Neuronal stem cell (in vitro differentiated cells): ENCODE data around the gene NPR3.

Experiments used
- DNase-seq: peaks from one replicate; pipeline ENCODE4 v3.0.0-alpha.2; 2013; ENCODE audit warnings: low spot score
- H2AFZ ChIP-seq: one replicate; pipeline ENCODE4 v1.6.1; 2013; ENCODE audit warnings: mild to moderate bottlenecking, low read length, inconsistent platforms
- H2AK5ac ChIP-seq: 2 replicates; pipeline ENCODE4 v1.6.1; 2013; ENCODE audit warnings: low read depth, mild to moderate bottlenecking, inconsistent platforms, low read length, moderate library complexity, mixed read lengths
- H2BK120ac ChIP-seq: 2 replicates; pipeline ENCODE4 v1.6.1; 2013; ENCODE audit warnings: low read depth, mild to moderate bottlenecking, inconsistent platforms, low read length, moderate library complexity, mixed read lengths
- H2BK12ac ChIP-seq: one replicate; pipeline ENCODE4 v1.6.1; 2013; ENCODE audit warnings: low read length, inconsistent platforms
- H2BK15ac ChIP-seq: 2 replicates; pipeline ENCODE4 v1.6.1; 2013; ENCODE audit warnings: mild to moderate bottlenecking, low read length, inconsistent platforms, mixed read lengths
- H2BK5ac ChIP-seq: one replicate; pipeline ENCODE4 v1.6.1; 2013; ENCODE audit warnings: inconsistent platforms, mild to moderate bottlenecking, low read length, moderate library complexity
- H3K14ac ChIP-seq: one replicate; pipeline ENCODE4 v1.6.1; 2013; ENCODE audit warnings: low read length, inconsistent platforms
- H3K18ac ChIP-seq: 2 replicates; pipeline ENCODE4 v1.6.1; 2013; ENCODE audit warnings: low read length, inconsistent platforms
- H3K23ac ChIP-seq: 2 replicates; pipeline ENCODE4 v1.6.1; 2013; ENCODE audit warnings: low read depth, mild to moderate bottlenecking, mixed read lengths, low read length, inconsistent platforms; ENCODE audit not compliant: poor library complexity
- H3K27ac ChIP-seq: replicated peaks from 3 replicates; pipeline ENCODE4 v1.5.1; 2013; ENCODE audit warnings: low read length, inconsistent platforms
- H3K27me3 ChIP-seq, 3 experiments: 2 replicates each; pipeline ENCODE4 v1.6.1; 2013; ENCODE audit warnings: low read length in 3 of 3, mild to moderate bottlenecking in 2 of 3, inconsistent platforms in 1 of 3, low read depth in 1 of 3, mixed read lengths in 1 of 3, moderate library complexity in 1 of 3; ENCODE audit not compliant: control insufficient read depth in 3 of 3, insufficient read depth in 3 of 3
- H3K36me3 ChIP-seq, 2 donors: replicated peaks in 1 of 2; 2 replicates each; pipeline ENCODE4 v1.6.1; 2013; ENCODE audit warnings: low read length in 2 of 2; ENCODE audit not compliant: control insufficient read depth in 2 of 2, insufficient read depth in 2 of 2
- H3K4ac ChIP-seq: 2 replicates; pipeline ENCODE4 v1.6.1; 2013; ENCODE audit warnings: inconsistent platforms, mild to moderate bottlenecking, low read length, moderate library complexity
- H3K4me1 ChIP-seq, 2 donors: 1 replicate in 1 of 2; 2 replicates in 1 of 2; pipeline ENCODE4 v1.6.1; 2013; ENCODE audit warnings: low read length in 2 of 2, low read depth in 1 of 2; ENCODE audit not compliant: control insufficient read depth in 2 of 2, insufficient read depth in 1 of 2
- H3K4me2 ChIP-seq: one replicate; pipeline ENCODE4 v1.6.1; 2013; ENCODE audit warnings: mild to moderate bottlenecking, low read length, inconsistent platforms; ENCODE audit not compliant: insufficient read depth, poor library complexity, severe bottlenecking
- H3K4me3 ChIP-seq, 2 donors: 2 replicates each; pipeline ENCODE4 v1.5.1; 2013; ENCODE audit warnings: low read length in 2 of 2, mild to moderate bottlenecking in 2 of 2, inconsistent platforms in 1 of 2, moderate library complexity in 1 of 2
- H3K79me1 ChIP-seq: one replicate; pipeline ENCODE4 v1.6.1; 2013; ENCODE audit warnings: low read depth, mild to moderate bottlenecking, inconsistent platforms, low read length, moderate library complexity
- H3K9ac ChIP-seq: one replicate; pipeline ENCODE4 v1.6.1; 2013; ENCODE audit warnings: mild to moderate bottlenecking, low read depth, low read length, inconsistent platforms; ENCODE audit not compliant: poor library complexity
- H3K9me3 ChIP-seq, 2 donors: replicated peaks in 1 of 2; 2 replicates each; pipeline versions ENCODE3 to v1.6.1; 2013; ENCODE audit warnings: low read length in 2 of 2, mild to moderate bottlenecking in 2 of 2, inconsistent platforms in 1 of 2, low read depth in 1 of 2, mixed read lengths in 1 of 2, moderate library complexity in 1 of 2; ENCODE audit not compliant: control insufficient read depth in 2 of 2, insufficient read depth in 1 of 2
- H4K8ac ChIP-seq: one replicate; pipeline ENCODE4 v1.6.1; 2013; ENCODE audit warnings: low read depth, mild to moderate bottlenecking, inconsistent platforms, low read length, moderate library complexity
- H4K91ac ChIP-seq: one replicate; pipeline ENCODE4 v1.6.1; 2013; ENCODE audit warnings: low read length, low read depth, mild to moderate bottlenecking, inconsistent platforms; ENCODE audit not compliant: poor library complexity
- WGBS, 2 donors: extraction: QIAGEN DNeasy Blood & Tissue Kit; methylation state at CpG; one replicate each; pipeline ENCODE4 v1.1.7; 2013; ENCODE audit warnings: missing lambda C conversion rate in 2 of 2, mixed read lengths in 1 of 2; ENCODE audit not compliant: insufficient read length in 2 of 2, insufficient replicate concordance in 1 of 2; ENCODE audit errors: extremely low coverage in 2 of 2; 5-methylcytosine and 5-hydroxymethylcytosine counted together

NPR3 gene

GRCh38 chr5:32785611-32786254, 74.6 kb downstream of the NPR3 start:
- Histone ChIP-seq H3K4me3 (no peak overlapping the region), H3K27ac (no peak overlapping the region), H3K14ac (no peak overlapping the region), H3K18ac (no peak overlapping the region), H3K79me1 (no peaks in the 10 kb centered on the region), H2AK5ac (no peak overlapping the region), H2BK5ac (no peak overlapping the region), H3K9ac (no peak overlapping the region), H3K4ac (no peak overlapping the region), H2BK15ac (no peak overlapping the region), H3K4me2 (no peak overlapping the region), H3K4me1 (no peaks in the 10 kb centered on the region), H4K91ac (no peak overlapping the region), H2BK12ac (no peak overlapping the region), H4K8ac (no peak overlapping the region), H3K23ac (no peak overlapping the region), H3K36me3 (no peaks in the 10 kb centered on the region), H3K27me3 (no peaks in the 10 kb centered on the region), H3K9me3 (no peaks in the 10 kb centered on the region), H2AFZ (no peak overlapping the region), H2BK120ac (no peak overlapping the region)
- no peak for DNase-seq
- no CpG with 5 or more reads among the region's 3 CpGs for WGBS, 2 donors

GRCh38 chr5:32786311-32786710, 75.2 kb downstream of the NPR3 start:
- H3K27me3 ChIP-seq = no peaks in the 10 kb centered on the region
- no peak overlapping the region for H3K4me3 ChIP-seq
- no CpG with 5 or more reads among the region's 4 CpGs for WGBS, 2 donors
- H3K9ac ChIP-seq = no peak overlapping the region
- no peak overlapping the region for H2AK5ac ChIP-seq
- no peaks in the 10 kb centered on the region for H3K36me3 ChIP-seq
- no peak overlapping the region for H2BK15ac ChIP-seq
- no peak overlapping the region for H4K91ac ChIP-seq
- no peaks in the 10 kb centered on the region for H3K4me1 ChIP-seq
- no peak for DNase-seq
- H3K18ac ChIP-seq = no peak overlapping the region
- H3K4me2 ChIP-seq = no peak overlapping the region
- H3K79me1 ChIP-seq = no peaks in the 10 kb centered on the region
- H3K9me3 ChIP-seq = no peaks in the 10 kb centered on the region
- no peak overlapping the region for H3K23ac ChIP-seq
- H3K14ac ChIP-seq = no peak overlapping the region
- H3K27ac ChIP-seq = no peak overlapping the region
- no peak overlapping the region for H2BK12ac ChIP-seq
- H2BK120ac ChIP-seq = no peak overlapping the region
- H2AFZ ChIP-seq = no peak overlapping the region
- no peak overlapping the region for H2BK5ac ChIP-seq
- no peak overlapping the region for H4K8ac ChIP-seq
- H3K4ac ChIP-seq = no peak overlapping the region

GRCh38 chr5:32790411-32790951, 79.4 kb downstream of the NPR3 start:
- Histone ChIP-seq H2BK15ac (no peak overlapping the region), H2AFZ (no peak overlapping the region), H3K27ac (no peak overlapping the region), H2BK12ac (no peak overlapping the region), H4K8ac (no peak overlapping the region), H3K9me3 (peaks cover 0 to 2% of the 10 kb centered on the region in 2 donors), H2BK120ac (no peak overlapping the region), H3K9ac (no peak overlapping the region), H3K23ac (no peak overlapping the region), H2AK5ac (no peak overlapping the region), H3K4ac (no peak overlapping the region), H3K14ac (no peak overlapping the region), H2BK5ac (no peak overlapping the region), H3K79me1 (no peaks in the 10 kb centered on the region), H3K36me3 (no peaks in the 10 kb centered on the region), H3K4me3 (no peak overlapping the region), H3K27me3 (no peaks in the 10 kb centered on the region), H4K91ac (no peak overlapping the region), H3K4me1 (no peaks in the 10 kb centered on the region), H3K4me2 (no peak overlapping the region), H3K18ac (no peak overlapping the region)
- WGBS, 2 donors = no CpG with 5 or more reads among the region's 2 CpGs
- DNase-seq = no peak

- no peak overlapping the region for H4K8ac ChIP-seq
- H3K36me3 ChIP-seq = no peaks in the 10 kb centered on the region
- no peak overlapping the region for H3K4me2 ChIP-seq
- WGBS, 2 donors = no CpG with 5 or more reads among the region's 9 CpGs
- no peak overlapping the region for H3K23ac ChIP-seq
- no peak overlapping the region for H3K18ac ChIP-seq
- no peak overlapping the region for H4K91ac ChIP-seq
- H3K4me1 ChIP-seq = no peaks in the 10 kb centered on the region
- no peak overlapping the region for H3K14ac ChIP-seq
- no peak overlapping the region for H2BK120ac ChIP-seq
- H3K9ac ChIP-seq = no peak overlapping the region
- H2BK15ac ChIP-seq = no peak overlapping the region
- H2BK12ac ChIP-seq = no peak overlapping the region
- no peaks in the 10 kb centered on the region for H3K79me1 ChIP-seq
- peaks cover 0 to 2% of the 10 kb centered on the region in 2 donors for H3K9me3 ChIP-seq
- H3K27ac ChIP-seq = no peak overlapping the region
- no peak overlapping the region for H3K4ac ChIP-seq
- no peak overlapping the region for H2BK5ac ChIP-seq
- H2AK5ac ChIP-seq = no peak overlapping the region
- H2AFZ ChIP-seq = no peak overlapping the region
- no peaks in the 10 kb centered on the region for H3K27me3 ChIP-seq
- no peak for DNase-seq
- no peak overlapping the region for H3K4me3 ChIP-seq
Observed at GRCh38 chr5:32791536-32792243, 80.6 kb downstream of the NPR3 start.
